Left lung (tissue), 10 donors: ENCODE measurements around the gene CTBP1. TPM values are rescaled to one million over a fixed set of nuclear protein-coding genes. Genes with fewer than 3 reads are reported as not detected.

Source experiments
- ATAC-seq: fragments of 200-7000 bp; cut with Tn5 transposase; one replicate; pipeline ENCODE4 v1.9.1; 2020; ENCODE audit warnings: moderate library complexity
- DNase-seq, 4 donors: peaks; one replicate each; pipeline ENCODE4 v3.0.0-alpha.2; 2013 to 2020
- H3K27ac ChIP-seq, 2 donors: fragments of 200-600 bp; sonication (generic) in 1 of 2; one replicate each; pipeline versions ENCODE4 v1.5.0 to v1.8.0; 2020 to 2021
- H3K27me3 ChIP-seq, 2 donors: fragments of 200-600 bp; sonication (generic) in 1 of 2; one replicate each; pipeline versions ENCODE4 v1.5.0 to v1.8.0; 2020 to 2021
- H3K36me3 ChIP-seq, 2 donors: fragments of 200-600 bp; sonication (generic) in 1 of 2; one replicate each; pipeline versions ENCODE4 v1.5.0 to v1.8.0; 2020 to 2021
- H3K4me1 ChIP-seq, 2 donors: fragments of 200-600 bp; one replicate each; pipeline ENCODE4 v1.8.0; 2021
- H3K4me3 ChIP-seq, 2 donors: fragments of 200-600 bp; sonication (generic) in 1 of 2; one replicate each; pipeline versions ENCODE4 v1.5.0 to v1.8.0; 2020 to 2021; ENCODE audit warnings: mild to moderate bottlenecking in 1 of 2
- H3K9me3 ChIP-seq, 2 donors: fragments of 200-600 bp; sonication (generic) in 1 of 2; one replicate each; pipeline versions ENCODE4 v1.5.0 to v1.8.0; 2020 to 2021
- intact Hi-C, 2 donors: fragments of 100-400 bp; cut with DNase I; formaldehyde crosslinking; loops; one replicate each; pipeline versions ENCODE4 v1.11.2 to v1.14.2; 2022
- polyA plus RNA-seq, 6 donors: library from polyadenylated mRNA; unstranded; fragments of 120-200 nt; gene quantifications; one replicate each; pipeline ENCODE4 v1.2.1, GENCODE V29; 2013; ENCODE audit not compliant: insufficient read length in 6 of 6
- total RNA-seq, 2 donors: library from RNA; stranded (reverse); fragmentation: NEBNext Ultra II Directional; extraction: Animal tissue kit (Norgen Biotek cat#: 25700); gene quantifications; one replicate each; pipeline ENCODE4 v1.2.1, GENCODE V29; 2021
- TF ChIP-seq, protein P1 (sequence below), 2 donors: fragments of 200-600 bp; sonication (generic) in 1 of 2; IDR thresholded peaks; one replicate each; pipeline versions ENCODE4 v1.5.0 to v1.8.0; 2021; ENCODE audit warnings: antibody characterized with exemption in 2 of 2
- donor health status: DM: no; HTN: yes; CAD: no.
- donor health status: DM: no; HTN: no; CAD: no.

The CTBP1 gene
- total and polyA plus RNA-seq, 8 donors: 93.9 to 167 (median 122) TPM

DNA sequence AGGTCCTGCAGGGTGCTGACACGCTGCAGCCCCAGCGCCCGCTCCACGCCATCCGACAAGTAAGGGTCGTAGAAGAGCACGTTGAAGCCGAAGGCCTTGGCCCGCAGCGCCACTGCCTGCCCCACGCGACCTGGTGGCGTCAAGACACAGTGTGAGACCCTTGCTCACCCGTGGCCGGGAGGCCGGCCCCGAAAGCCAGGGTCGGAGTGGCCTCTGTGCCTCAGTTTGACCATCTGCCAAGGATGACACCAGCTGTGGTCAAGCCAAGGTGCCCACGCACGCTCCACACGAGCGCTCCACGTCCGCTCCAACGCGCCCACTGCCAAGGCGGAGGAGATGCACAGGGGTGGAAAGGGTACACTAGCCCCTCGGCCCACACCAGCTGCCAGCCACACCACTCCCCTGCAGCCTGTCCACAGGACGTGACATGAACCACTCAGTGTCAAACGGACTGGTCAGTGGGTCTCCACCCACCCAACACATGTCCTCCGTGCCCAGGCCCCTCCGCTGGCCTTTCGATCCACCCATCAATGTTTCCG is 32.8 kb downstream of the CTBP1 start:
- DNase-seq (no peak), ATAC-seq (no peak)
- Histone ChIP-seq H3K27ac (peak overlapping the region; percentile 44 to 69), H3K9me3 (no peaks in the 10 kb centered on the region), H3K36me3 (peaks cover 0 to 76% of the 10 kb centered on the region in 2 donors), H3K4me3 (no peak overlapping the region), H3K27me3 (no peaks in the 10 kb centered on the region), H3K4me1 (peaks cover 16 to 50% of the 10 kb centered on the region in 2 donors)
- TF ChIP-seq, protein P1, sequence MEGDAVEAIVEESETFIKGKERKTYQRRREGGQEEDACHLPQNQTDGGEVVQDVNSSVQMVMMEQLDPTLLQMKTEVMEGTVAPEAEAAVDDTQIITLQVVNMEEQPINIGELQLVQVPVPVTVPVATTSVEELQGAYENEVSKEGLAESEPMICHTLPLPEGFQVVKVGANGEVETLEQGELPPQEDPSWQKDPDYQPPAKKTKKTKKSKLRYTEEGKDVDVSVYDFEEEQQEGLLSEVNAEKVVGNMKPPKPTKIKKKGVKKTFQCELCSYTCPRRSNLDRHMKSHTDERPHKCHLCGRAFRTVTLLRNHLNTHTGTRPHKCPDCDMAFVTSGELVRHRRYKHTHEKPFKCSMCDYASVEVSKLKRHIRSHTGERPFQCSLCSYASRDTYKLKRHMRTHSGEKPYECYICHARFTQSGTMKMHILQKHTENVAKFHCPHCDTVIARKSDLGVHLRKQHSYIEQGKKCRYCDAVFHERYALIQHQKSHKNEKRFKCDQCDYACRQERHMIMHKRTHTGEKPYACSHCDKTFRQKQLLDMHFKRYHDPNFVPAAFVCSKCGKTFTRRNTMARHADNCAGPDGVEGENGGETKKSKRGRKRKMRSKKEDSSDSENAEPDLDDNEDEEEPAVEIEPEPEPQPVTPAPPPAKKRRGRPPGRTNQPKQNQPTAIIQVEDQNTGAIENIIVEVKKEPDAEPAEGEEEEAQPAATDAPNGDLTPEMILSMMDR (IDR thresholded peaks at IDR 0.05): no peak
- intact Hi-C loops: no loop called here

DNA sequence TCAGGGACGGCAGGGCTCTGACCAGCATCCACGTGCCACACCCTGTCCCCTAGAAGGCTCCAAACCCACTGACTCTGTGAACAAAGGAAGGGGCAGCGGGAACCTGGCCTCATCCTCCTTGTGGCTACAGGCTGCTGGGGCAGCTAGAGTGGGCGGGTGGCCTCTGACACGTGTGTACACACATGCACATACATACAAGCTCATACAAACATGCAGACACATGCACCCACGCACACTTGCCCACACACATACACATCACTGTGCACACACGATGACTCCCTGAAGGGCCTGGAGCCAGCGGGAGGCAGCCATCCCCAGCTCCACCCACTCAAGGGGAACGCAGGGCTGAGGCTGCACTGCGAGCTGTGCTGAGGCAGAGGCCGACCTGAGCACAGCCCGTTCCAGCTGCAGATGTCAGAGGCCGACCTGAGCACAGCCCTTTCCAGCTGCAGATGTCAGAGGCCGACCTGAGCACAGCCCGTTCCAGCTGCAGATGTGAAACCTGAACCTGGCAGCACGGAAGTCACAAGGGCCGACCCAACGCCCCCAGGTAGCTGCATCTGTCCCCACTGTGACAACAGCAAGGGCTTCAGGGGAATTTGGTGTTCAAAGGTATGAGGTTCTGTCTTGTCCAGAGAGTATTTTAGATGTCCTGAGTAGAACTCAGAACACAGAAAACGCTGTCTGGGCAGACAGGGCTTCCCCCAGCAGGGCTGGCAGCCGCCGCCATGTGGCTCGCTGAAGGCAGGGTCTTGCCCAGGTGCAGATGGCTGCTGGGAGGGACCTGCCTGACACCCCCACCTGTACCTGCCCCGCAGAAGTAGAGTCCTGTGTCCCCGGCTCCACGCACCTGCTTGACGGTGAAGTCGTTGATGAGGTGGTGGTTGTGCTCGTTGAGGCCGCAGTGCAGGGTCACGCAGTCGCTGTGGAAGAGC is 33.5 kb downstream of the CTBP1 start:
- intact Hi-C loops: no loop called here

DNA sequence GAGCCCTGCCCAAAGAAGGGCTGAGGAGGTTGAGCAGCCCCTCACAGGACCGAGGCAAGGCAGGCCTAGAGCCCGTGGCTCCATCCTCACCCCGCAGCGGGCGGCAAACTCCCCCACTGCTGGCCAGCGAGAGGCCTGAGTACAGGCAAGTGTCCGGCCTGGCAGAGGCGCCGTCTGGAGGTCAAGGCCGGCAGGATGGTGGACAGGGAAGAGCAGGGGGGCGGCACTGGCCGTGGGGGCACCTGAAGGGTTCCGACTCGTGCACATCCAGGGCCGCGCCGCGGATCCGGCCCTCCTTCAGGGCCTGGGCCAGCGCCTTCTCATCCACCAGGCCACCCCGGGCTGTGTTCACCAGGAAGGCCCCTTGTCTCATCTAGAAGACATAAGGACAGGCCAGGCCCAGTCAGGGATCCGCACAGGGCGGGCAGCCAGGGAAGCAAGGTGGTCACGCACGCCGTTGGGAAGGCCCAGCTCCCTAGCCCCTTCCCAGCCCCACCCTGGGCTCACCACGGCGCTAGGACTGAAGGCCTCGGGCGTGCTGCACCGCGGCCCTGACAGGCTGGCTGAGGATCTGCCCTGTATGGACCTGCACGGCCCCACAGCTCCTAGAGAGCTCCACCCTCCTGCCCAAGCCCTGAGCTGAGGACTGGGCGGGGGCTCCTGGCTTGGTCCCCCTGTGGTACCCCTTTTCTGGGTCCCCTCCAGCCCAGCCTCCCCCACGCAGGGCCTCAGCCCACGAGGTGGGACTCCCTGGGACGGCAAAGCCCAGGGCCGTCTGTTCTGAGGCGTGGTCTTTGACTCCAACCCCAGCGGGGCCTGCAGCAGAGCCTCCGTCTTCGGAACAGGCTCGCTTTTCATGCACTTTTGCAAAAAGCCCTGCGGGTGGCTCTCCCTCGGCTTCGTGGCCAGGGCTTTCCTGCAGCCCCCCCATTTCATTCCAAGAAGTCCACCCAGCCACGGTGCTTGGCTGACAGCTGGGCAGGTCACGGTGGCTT is 34.5 kb downstream of the CTBP1 start:
- TF ChIP-seq, protein P1 (IDR thresholded peaks at IDR 0.05): no peak
- Histone ChIP-seq H3K36me3 (peaks cover 0 to 82% of the 10 kb centered on the region in 2 donors), H3K9me3 (no peaks in the 10 kb centered on the region), H3K4me3 (no peak overlapping the region), H3K4me1 (peaks cover 31 to 63% of the 10 kb centered on the region in 2 donors), H3K27me3 (no peaks in the 10 kb centered on the region), H3K27ac (no peak overlapping the region)
- ATAC-seq (no peak), DNase-seq (peak in 1 of 4 donors; percentile 69)
- intact Hi-C loops: no loop called here

More for the DNA sequence above, 33.5 kb downstream of the CTBP1 start:
- peaks cover 0 to 76% of the 10 kb centered on the region in 2 donors for H3K36me3 ChIP-seq
- no peaks in the 10 kb centered on the region for H3K9me3 ChIP-seq
- H3K27ac ChIP-seq: no peak overlapping the region
- no peak overlapping the region for H3K4me3 ChIP-seq
- TF ChIP-seq, protein P1 (IDR thresholded peaks at IDR 0.05): no peak
- peaks cover 21 to 57% of the 10 kb centered on the region in 2 donors for H3K4me1 ChIP-seq
- no peaks in the 10 kb centered on the region for H3K27me3 ChIP-seq
- DNase-seq: no peak
- ATAC-seq: peak; percentile 5

DNA sequence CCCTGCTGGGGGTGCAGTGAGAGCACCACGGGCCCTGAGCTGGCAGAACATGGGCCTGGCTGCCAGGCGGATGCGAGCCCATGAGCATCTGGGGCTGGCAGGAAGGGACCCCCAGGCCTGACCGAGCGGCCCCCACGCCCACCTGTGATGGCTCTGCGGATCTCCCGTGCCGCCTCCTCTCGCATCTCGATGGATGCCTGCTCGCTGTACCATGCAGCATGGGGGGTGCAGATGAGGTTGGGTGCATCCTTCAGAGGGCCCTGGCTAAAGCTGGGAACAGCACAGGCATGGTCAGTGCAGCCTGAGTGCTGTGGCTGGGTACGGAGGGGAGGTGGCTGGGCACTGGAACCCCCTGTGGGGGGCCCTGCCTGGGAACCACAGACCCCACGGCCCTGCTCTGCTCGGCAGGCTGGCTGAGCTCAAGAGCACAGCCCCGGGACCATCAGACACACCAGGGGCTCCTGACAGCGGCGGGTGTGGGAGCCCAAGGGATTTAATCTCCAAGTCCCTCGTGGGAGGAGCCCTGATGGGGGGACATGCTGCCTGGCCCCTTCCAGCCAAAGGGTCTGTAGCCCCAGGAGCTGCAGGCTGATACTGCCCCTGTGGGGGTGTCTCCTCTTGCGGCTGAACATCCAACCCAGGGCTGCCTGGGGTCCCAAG is 35.5 kb downstream of the CTBP1 start:
- H3K9me3 ChIP-seq: no peaks in the 10 kb centered on the region
- no peak overlapping the region for H3K27ac ChIP-seq
- H3K4me3 ChIP-seq: no peak overlapping the region
- peak in 1 of 4 donors; percentile 70 for DNase-seq
- H3K36me3 ChIP-seq: peaks cover 0 to 90% of the 10 kb centered on the region in 2 donors
- H3K27me3 ChIP-seq: no peaks in the 10 kb centered on the region
- H3K4me1 ChIP-seq: peaks cover 41 to 63% of the 10 kb centered on the region in 2 donors
- intact Hi-C loops: no loop called here
- no peak for ATAC-seq
- TF ChIP-seq, protein P1 (IDR thresholded peaks at IDR 0.05): no peak
